Tibial nerve (tissue), 4 donors: Measurements from ENCODE around the gene IFITM5.

Source experiments
- CTCF ChIP-seq, 5 experiments: fragments of 200-600 bp in 3 of 5; fragments of 450-650 bp in 2 of 5; sonication (generic) in 3 of 5; IDR thresholded peaks; one replicate each; pipeline ENCODE4 v1.5.1; 2016 to 2019; ENCODE audit warnings: antibody characterized with exemption in 5 of 5, mild to moderate bottlenecking in 3 of 5, moderate library complexity in 2 of 5
- EP300 ChIP-seq, 2 donors: sonication (generic); formaldehyde crosslinking; IDR thresholded peaks; one replicate each; pipeline ENCODE4 v1.6.1; 2017; ENCODE audit warnings: antibody characterized with exemption in 2 of 2, mild to moderate bottlenecking in 1 of 2
- POLR2A ChIP-seq, 2 donors: fragments of 450-650 bp; IDR thresholded peaks; one replicate each; pipeline ENCODE4 v1.6.1; 2017; ENCODE audit warnings: antibody characterized with exemption in 2 of 2, mild to moderate bottlenecking in 2 of 2, moderate library complexity in 2 of 2

GRCh38 chr11:291281-292210 is 7.8 kb downstream of the IFITM5 start:
- no peak for TF ChIP-seq CTCF (IDR thresholded peaks at IDR 0.05)
- no peak for TF ChIP-seq POLR2A (IDR thresholded peaks at IDR 0.05)
- no peak for TF ChIP-seq EP300 (IDR thresholded peaks at IDR 0.05)
